Measurements from ENCODE around the gene NEDD1.

NEDD1 gene

DNA sequence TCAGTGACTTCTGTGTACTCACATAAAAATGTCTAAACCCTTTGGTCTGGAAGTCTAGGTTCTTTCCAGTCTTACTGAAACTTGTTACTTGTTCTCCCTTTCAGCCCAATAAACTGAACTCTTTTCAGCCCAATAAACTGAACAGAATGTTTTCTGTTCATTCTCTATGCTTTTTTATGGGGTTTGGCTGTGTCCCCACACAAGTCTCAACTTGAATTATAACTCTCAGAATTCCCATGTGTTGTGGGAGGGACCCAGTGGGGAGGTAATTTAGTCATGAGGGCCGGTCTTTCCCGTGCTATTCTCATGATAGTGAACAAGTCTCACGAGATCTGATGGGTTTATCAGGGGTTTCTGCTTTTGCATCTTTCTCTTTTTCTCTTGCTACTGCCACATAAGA, 15.0 kb upstream of the NEDD1 start:
- Histone ChIP-seq H3K4me3 (ENCODE audit: insufficient read depth, low read depth, low read length) (no peak overlapping the region), H3K4me1 (ENCODE audit: control insufficient read depth, insufficient read depth, low read length) (no peaks in the 10 kb centered on the region), H3K27me3 (ENCODE audit: control insufficient read depth, insufficient read depth, low read length, poor library complexity, severe bottlenecking) (no peaks in the 10 kb centered on the region), H3K36me3 (ENCODE audit: control insufficient read depth, insufficient read depth, low read length) (no peaks in the 10 kb centered on the region), H3K27ac (ENCODE audit: insufficient read depth, low read depth, low read length, poor library complexity, severe bottlenecking) (no peak overlapping the region), H3K9me3 (ENCODE audit: control insufficient read depth, low read length) (no peaks in the 10 kb centered on the region)
- 91% methylated on average over 3 of the region's 3 CpGs for WGBS, 2 experiments

DNA sequence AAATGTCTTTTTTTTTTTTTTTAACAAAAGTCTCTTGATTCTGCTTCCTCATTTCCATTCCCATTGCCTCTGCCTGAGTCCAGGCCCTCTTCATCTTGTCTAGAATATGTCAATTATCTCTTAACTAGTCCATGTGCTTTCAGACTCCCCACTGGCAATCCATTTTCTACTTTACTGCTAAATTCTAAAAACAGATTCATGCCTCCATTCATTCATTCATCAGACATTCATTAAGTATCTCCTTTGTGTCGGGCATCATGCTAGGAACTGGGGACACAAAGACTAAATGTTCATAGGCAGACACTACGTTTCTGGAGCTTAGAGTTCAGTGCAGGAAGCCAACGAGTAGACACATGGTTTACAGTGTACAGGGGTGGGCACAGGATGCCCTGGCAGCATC, 9.6 kb upstream of the NEDD1 start:
- WGBS, 2 experiments, result 86 to 88% methylated on average over 3 of the region's 3 CpGs
- Histone ChIP-seq H3K9me3 (ENCODE audit: control insufficient read depth, low read length) (no peaks in the 10 kb centered on the region), H3K4me1 (ENCODE audit: control insufficient read depth, insufficient read depth, low read length) (no peaks in the 10 kb centered on the region), H3K27me3 (ENCODE audit: control insufficient read depth, insufficient read depth, low read length, poor library complexity, severe bottlenecking) (no peaks in the 10 kb centered on the region), H3K36me3 (ENCODE audit: control insufficient read depth, insufficient read depth, low read length) (no peaks in the 10 kb centered on the region), H3K27ac (ENCODE audit: insufficient read depth, low read depth, low read length, poor library complexity, severe bottlenecking) (no peak overlapping the region), H3K4me3 (ENCODE audit: insufficient read depth, low read depth, low read length) (no peak overlapping the region)

DNA sequence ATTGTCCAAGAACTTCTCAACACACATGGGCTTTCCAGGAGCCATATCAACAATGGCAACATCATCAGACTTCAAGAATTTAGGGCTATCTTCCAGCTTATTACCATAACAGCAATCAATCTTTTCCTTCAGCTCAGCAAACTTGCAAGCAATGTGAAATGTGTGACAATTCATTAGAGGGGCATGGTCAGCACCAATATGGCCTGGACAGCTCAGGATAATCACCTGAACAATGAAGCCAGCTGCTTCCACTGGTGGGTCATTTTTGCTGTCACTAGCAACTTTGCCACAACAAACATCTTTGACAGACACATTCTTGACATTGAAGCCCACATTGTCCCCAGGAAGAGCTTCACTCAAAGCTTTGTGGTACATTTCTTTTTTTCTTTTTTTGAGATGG, 5.9 kb upstream of the NEDD1 start:
- H3K36me3 ChIP-seq (ENCODE audit: control insufficient read depth, insufficient read depth, low read length), result no peaks in the 10 kb centered on the region
- no peaks in the 10 kb centered on the region for H3K4me1 ChIP-seq (ENCODE audit: control insufficient read depth, insufficient read depth, low read length)
- H3K9me3 ChIP-seq (ENCODE audit: control insufficient read depth, low read length), result no peaks in the 10 kb centered on the region
- no peak overlapping the region for H3K4me3 ChIP-seq (ENCODE audit: insufficient read depth, low read depth, low read length)
- H3K27me3 ChIP-seq (ENCODE audit: control insufficient read depth, insufficient read depth, low read length, poor library complexity, severe bottlenecking), result no peaks in the 10 kb centered on the region
- no peak overlapping the region for H3K27ac ChIP-seq (ENCODE audit: insufficient read depth, low read depth, low read length, poor library complexity, severe bottlenecking)

DNA sequence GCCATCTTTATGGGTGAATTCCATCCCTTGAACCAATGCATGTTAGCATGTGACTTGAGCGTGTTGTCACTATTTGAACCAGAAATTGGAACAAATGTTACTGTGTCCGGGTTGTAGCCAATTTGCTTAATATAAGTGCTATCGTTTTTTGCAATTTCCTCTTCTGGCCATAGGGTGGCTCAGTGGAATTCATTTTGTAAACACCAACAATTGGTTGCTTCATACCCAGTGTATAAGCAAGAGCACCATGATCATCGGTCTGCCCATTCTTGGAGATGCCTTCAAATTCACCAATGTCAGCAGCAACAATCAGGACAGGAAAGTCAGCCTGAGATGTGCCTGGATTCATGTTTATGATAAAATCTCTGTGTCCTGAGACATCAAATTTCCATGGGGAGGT, 5.0 kb upstream of the NEDD1 start:
- no peaks in the 10 kb centered on the region for H3K27me3 ChIP-seq (ENCODE audit: control insufficient read depth, insufficient read depth, low read length, poor library complexity, severe bottlenecking)
- no peak overlapping the region for H3K27ac ChIP-seq (ENCODE audit: insufficient read depth, low read depth, low read length, poor library complexity, severe bottlenecking)
- 89 to 92% methylated on average over 4 of the region's 4 CpGs for WGBS, 2 experiments
- H3K36me3 ChIP-seq (ENCODE audit: control insufficient read depth, insufficient read depth, low read length), result no peaks in the 10 kb centered on the region
- no peaks in the 10 kb centered on the region for H3K9me3 ChIP-seq (ENCODE audit: control insufficient read depth, low read length)
- H3K4me1 ChIP-seq (ENCODE audit: control insufficient read depth, insufficient read depth, low read length), result no peaks in the 10 kb centered on the region
- H3K4me3 ChIP-seq (ENCODE audit: insufficient read depth, low read depth, low read length), result no peak overlapping the region

DNA sequence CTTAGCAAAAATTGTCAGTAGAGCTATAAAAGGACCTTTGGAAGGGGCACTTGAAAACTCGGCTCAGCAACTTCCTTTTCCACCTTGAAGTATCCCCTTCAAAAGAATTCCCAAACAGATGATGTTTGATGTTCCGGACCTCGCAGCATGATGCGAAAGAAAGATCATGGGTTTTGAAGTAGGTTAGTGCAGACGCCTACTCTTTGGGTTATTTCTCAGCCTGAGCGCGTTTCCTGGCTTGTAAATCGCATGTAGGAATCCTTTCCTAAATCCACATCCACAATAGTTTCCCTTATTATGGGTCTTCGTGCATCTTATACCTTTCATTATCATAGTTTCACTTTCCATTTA, 584 bp upstream of the NEDD1 start:
- WGBS, 2 experiments, result 91 to 92% methylated on average over 9 of the region's 9 CpGs
- Histone ChIP-seq H3K27me3 (ENCODE audit: control insufficient read depth, insufficient read depth, low read length, poor library complexity, severe bottlenecking) (no peaks in the 10 kb centered on the region), H3K4me1 (ENCODE audit: control insufficient read depth, insufficient read depth, low read length) (peaks cover 14% of the 10 kb centered on the region), H3K4me3 (ENCODE audit: insufficient read depth, low read depth, low read length) (peak overlapping the region; percentile 67), H3K36me3 (ENCODE audit: control insufficient read depth, insufficient read depth, low read length) (no peaks in the 10 kb centered on the region), H3K9me3 (ENCODE audit: control insufficient read depth, low read length) (no peaks in the 10 kb centered on the region), H3K27ac (ENCODE audit: insufficient read depth, low read depth, low read length, poor library complexity, severe bottlenecking) (no peak overlapping the region)

DNA sequence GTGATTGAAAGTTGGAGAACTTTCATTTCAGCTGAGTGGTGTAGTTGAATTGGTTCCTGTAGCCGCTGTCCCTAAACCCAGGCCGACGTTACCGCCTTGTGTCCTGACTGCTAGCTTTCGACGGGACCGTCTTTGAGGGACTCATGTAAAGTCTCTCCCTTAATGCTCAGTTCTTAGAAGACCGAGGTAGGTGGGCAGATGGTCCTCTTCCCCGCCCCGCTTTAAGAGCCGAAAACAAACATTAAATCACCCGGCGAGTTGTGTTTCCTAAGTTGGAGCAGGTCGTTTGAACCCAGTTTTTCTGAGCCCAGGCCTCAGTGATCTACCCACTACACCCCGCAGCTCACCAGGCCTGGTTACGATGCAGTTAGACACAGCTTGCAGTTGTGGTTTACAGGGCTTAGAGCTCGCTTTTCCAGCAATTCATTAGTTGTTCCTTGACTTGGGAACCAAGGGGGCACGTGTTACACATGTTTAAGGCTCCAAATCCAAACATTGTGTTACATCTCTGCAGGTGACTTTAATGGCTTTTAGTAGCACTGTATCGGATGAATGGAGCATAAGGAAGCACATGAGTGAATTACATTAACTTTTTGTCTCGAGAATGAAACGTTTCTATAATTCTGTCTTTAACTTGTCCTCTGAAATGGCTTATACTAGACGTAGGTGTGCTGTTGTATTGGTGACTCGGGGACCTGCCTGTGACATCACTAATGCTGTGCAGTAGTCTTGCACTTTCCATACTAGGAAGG, 790 bp downstream of the NEDD1 start:
- Histone ChIP-seq H3K4me1 (ENCODE audit: control insufficient read depth, insufficient read depth, low read length) (peaks cover 14% of the 10 kb centered on the region), H3K36me3 (ENCODE audit: control insufficient read depth, insufficient read depth, low read length) (no peaks in the 10 kb centered on the region), H3K27me3 (ENCODE audit: control insufficient read depth, insufficient read depth, low read length, poor library complexity, severe bottlenecking) (no peaks in the 10 kb centered on the region), H3K9me3 (ENCODE audit: control insufficient read depth, low read length) (no peaks in the 10 kb centered on the region), H3K4me3 (ENCODE audit: insufficient read depth, low read depth, low read length) (peak overlapping the region; percentile 67), H3K27ac (ENCODE audit: insufficient read depth, low read depth, low read length, poor library complexity, severe bottlenecking) (peak overlapping the region; percentile 17)
- 18 to 19% methylated on average over 23 of the region's 23 CpGs for WGBS, 2 experiments

DNA sequence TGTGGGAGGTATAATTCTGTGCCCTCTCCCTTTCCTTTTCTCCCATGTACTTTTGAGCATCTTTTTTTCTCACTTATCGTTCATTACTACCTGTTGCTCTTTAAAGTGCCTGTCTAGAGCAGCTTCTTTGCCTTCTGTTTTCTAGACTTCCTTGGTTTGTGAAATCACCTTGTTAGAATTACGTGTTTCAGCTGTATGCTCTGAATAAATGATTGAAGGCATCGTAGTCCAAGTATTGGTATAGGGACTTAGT, 1.3 kb downstream of the NEDD1 start:
- Histone ChIP-seq H3K27ac (ENCODE audit: insufficient read depth, low read depth, low read length, poor library complexity, severe bottlenecking) (no peak overlapping the region), H3K4me1 (ENCODE audit: control insufficient read depth, insufficient read depth, low read length) (peaks cover 14% of the 10 kb centered on the region), H3K4me3 (ENCODE audit: insufficient read depth, low read depth, low read length) (peak overlapping the region; percentile 67), H3K36me3 (ENCODE audit: control insufficient read depth, insufficient read depth, low read length) (no peaks in the 10 kb centered on the region), H3K27me3 (ENCODE audit: control insufficient read depth, insufficient read depth, low read length, poor library complexity, severe bottlenecking) (no peaks in the 10 kb centered on the region), H3K9me3 (ENCODE audit: control insufficient read depth, low read length) (no peaks in the 10 kb centered on the region)
- 88 to 91% methylated on average over 3 of the region's 3 CpGs for WGBS, 2 experiments

DNA sequence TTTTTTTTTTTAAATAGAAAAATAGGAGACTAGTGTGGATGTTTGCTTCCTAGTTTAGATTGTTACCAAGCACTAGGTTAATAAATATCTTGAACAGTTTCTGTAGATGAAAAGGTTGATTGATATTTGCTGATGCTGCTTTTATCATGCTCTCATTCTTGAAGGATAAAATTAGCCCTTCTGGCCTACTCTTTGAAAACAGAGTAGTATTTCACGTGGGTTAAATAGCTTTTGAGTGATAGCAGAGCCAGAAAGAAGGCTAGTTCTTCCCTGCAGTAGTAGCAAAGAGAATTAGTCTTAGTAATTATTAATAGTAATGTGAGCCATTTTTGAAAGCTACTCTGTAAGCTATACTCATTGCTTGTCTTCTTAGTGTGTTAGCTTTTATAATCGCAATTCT, 5.2 kb downstream of the NEDD1 start:
- Histone ChIP-seq H3K27ac (ENCODE audit: insufficient read depth, low read depth, low read length, poor library complexity, severe bottlenecking) (no peak overlapping the region), H3K4me1 (ENCODE audit: control insufficient read depth, insufficient read depth, low read length) (peaks cover 14% of the 10 kb centered on the region), H3K36me3 (ENCODE audit: control insufficient read depth, insufficient read depth, low read length) (no peaks in the 10 kb centered on the region), H3K27me3 (ENCODE audit: control insufficient read depth, insufficient read depth, low read length, poor library complexity, severe bottlenecking) (no peaks in the 10 kb centered on the region), H3K4me3 (ENCODE audit: insufficient read depth, low read depth, low read length) (no peak overlapping the region), H3K9me3 (ENCODE audit: control insufficient read depth, low read length) (no peaks in the 10 kb centered on the region)
- 70 to 84% methylated on average over 1 to 2 of the region's 2 CpGs for WGBS, 2 experiments

DNA sequence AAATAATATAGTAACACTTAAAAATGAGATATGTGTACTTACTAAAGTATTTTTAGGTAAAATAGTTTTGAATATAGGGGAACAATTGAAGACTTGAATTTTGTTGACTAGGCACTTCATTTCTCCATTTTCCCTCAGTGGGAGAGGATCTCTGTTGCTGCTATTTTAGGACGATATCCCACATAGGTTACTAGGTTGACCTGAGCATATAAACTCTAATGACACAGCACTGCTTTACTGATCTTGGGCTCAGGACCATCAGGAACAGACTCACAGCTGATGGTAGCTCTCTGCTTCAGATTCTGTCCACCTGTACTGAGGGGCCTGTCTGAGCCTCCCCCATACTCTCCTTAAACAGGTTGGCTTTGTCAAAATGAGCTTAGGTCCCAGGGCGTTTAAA, 5.9 kb downstream of the NEDD1 start:
- no peak overlapping the region for H3K4me3 ChIP-seq (ENCODE audit: insufficient read depth, low read depth, low read length)
- WGBS, 2 experiments, result 94 to 96% methylated on average over 2 of the region's 2 CpGs
- H3K36me3 ChIP-seq (ENCODE audit: control insufficient read depth, insufficient read depth, low read length), result no peaks in the 10 kb centered on the region
- H3K4me1 ChIP-seq (ENCODE audit: control insufficient read depth, insufficient read depth, low read length), result peaks cover 14% of the 10 kb centered on the region
- H3K27ac ChIP-seq (ENCODE audit: insufficient read depth, low read depth, low read length, poor library complexity, severe bottlenecking), result no peak overlapping the region
- H3K9me3 ChIP-seq (ENCODE audit: control insufficient read depth, low read length), result no peaks in the 10 kb centered on the region
- H3K27me3 ChIP-seq (ENCODE audit: control insufficient read depth, insufficient read depth, low read length, poor library complexity, severe bottlenecking), result no peaks in the 10 kb centered on the region

DNA sequence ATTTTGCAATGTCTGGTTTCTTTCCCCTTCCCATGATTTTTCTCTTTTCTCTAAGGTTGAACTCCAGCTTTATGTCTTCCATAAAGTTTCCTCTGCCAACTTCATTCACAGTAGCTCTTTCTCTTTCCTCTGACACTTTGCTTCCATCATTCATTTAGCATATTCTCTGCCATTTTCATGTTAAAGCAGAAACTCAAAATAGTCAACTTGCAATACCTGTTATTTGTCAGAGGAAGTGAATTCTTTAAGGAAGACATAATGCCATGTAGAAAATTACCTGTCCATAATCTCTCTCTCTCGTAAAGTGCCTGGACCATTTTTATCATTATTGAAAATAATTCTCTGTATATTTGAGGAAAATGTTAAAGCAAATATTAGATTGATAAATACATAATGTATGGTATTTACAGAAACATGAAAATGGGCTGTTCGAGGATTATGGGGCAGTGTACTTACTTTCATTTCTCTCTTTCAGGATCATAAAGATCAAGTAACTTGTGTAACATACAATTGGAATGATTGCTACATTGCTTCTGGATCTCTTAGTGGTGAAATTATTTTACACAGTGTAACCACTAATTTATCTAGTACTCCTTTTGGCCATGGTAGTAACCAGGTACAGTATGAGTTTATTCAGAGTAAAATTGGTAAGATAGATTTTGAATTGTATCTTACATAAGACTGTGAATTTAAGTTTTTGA, 12.6 kb downstream of the NEDD1 start:
- Histone ChIP-seq H3K4me3 (ENCODE audit: insufficient read depth, low read depth, low read length) (no peak overlapping the region), H3K27me3 (ENCODE audit: control insufficient read depth, insufficient read depth, low read length, poor library complexity, severe bottlenecking) (no peaks in the 10 kb centered on the region), H3K36me3 (ENCODE audit: control insufficient read depth, insufficient read depth, low read length) (peaks cover 15% of the 10 kb centered on the region), H3K4me1 (ENCODE audit: control insufficient read depth, insufficient read depth, low read length) (no peaks in the 10 kb centered on the region), H3K9me3 (ENCODE audit: control insufficient read depth, low read length) (no peaks in the 10 kb centered on the region), H3K27ac (ENCODE audit: insufficient read depth, low read depth, low read length, poor library complexity, severe bottlenecking) (no peak overlapping the region)
- WGBS, 2 experiments, result 100% methylated on average over 1 of the region's 2 CpGs; no CpG with 5 or more reads in 1 of the 2 experiments

All from ectodermal cell (in vitro differentiated cells).